ENCODE data around the gene BLOC1S1.

Gene BLOC1S1

DNA sequence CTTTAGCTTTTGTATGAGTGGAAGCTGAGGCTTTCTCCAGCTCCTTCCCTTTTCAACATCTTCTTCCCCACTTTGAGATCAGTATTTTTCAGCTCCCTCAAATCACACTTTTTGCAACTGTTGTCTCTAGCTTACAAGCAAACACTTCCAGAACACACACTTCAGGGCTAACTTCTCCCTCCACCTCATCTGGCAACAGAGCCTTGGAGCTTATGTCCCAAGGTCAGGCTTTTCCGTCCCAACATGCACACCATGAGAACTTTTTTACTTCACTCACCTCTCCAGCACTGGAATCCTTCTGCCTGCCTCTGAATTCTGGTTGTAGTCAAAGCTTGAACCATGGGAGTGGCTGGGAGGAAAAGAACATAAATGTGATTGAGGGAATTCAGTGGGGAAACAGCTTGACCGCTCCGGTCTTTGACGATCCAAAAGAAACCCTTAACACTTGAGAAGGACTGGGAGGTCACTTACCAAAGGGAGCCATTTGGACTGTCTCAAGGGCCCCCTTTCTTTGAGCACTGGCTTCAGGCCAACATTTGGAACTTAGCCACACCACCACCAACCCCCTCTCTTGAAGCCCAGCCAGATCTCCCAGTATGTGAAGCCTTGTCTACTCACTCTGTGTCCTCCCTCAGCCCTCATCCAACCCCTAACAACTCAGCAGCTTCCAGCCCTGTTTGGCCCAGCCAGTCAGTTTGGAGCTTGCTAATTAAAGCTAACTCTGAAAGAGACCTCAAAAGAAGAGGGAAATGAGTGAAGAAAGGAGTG lies 3.9 kb upstream of the BLOC1S1 start:
- no peak for DNase-seq (ENCODE audit: extremely low read depth, low read depth)
- H3K4me3 ChIP-seq (replicated peaks; ENCODE audit: low read depth, low read length): no peak overlapping the region

GRCh38 chr12:55712700-55713415 lies 3.0 kb upstream of the BLOC1S1 start:
- TF ChIP-seq, protein P1, sequence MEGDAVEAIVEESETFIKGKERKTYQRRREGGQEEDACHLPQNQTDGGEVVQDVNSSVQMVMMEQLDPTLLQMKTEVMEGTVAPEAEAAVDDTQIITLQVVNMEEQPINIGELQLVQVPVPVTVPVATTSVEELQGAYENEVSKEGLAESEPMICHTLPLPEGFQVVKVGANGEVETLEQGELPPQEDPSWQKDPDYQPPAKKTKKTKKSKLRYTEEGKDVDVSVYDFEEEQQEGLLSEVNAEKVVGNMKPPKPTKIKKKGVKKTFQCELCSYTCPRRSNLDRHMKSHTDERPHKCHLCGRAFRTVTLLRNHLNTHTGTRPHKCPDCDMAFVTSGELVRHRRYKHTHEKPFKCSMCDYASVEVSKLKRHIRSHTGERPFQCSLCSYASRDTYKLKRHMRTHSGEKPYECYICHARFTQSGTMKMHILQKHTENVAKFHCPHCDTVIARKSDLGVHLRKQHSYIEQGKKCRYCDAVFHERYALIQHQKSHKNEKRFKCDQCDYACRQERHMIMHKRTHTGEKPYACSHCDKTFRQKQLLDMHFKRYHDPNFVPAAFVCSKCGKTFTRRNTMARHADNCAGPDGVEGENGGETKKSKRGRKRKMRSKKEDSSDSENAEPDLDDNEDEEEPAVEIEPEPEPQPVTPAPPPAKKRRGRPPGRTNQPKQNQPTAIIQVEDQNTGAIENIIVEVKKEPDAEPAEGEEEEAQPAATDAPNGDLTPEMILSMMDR (IDR thresholded peaks at IDR 0.05; ENCODE audit: low read depth, low read length, missing control alignments): no peak
- no peak overlapping the region for H3K4me3 ChIP-seq (replicated peaks; ENCODE audit: low read depth, low read length)
- DNase-seq (ENCODE audit: extremely low read depth, low read depth): no peak

More for the DNA sequence above, 3.9 kb upstream of the BLOC1S1 start:
- TF ChIP-seq, protein P1 (IDR thresholded peaks at IDR 0.05; ENCODE audit: low read depth, low read length, missing control alignments): no peak

DNA sequence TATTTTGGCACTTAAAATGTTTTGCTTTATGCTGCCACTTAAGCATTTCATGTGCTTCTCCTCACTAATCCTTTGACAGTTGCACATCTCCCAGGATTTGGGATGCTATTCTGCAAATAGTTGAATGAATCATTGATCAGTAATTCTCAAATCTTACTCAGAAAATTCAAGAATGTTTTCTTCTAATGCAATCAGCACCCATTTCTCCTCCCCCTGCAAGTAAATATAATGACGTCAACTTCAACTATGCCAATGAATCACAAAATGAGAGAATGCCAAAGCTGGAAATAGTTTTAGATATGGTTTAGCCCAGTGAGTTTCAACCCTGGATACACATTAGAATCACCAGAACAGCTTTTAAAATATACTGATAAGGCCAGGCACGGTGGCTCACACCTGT lies 2.1 kb upstream of the BLOC1S1 start:
- H3K4me3 ChIP-seq (replicated peaks; ENCODE audit: low read depth, low read length): no peak overlapping the region
- TF ChIP-seq, protein P1 (IDR thresholded peaks at IDR 0.05; ENCODE audit: low read depth, low read length, missing control alignments): no peak
- DNase-seq (ENCODE audit: extremely low read depth, low read depth): no peak

- TF ChIP-seq, protein P1 (IDR thresholded peaks at IDR 0.05; ENCODE audit: low read depth, low read length, missing control alignments): no peak
- H3K4me3 ChIP-seq (replicated peaks; ENCODE audit: low read depth, low read length): peak overlapping the region; percentile 70
- DNase-seq (ENCODE audit: extremely low read depth, low read depth): no peak
These were observed 579 bp upstream of the BLOC1S1 start for GRCh38 chr12:55715169-55715764.

DNA sequence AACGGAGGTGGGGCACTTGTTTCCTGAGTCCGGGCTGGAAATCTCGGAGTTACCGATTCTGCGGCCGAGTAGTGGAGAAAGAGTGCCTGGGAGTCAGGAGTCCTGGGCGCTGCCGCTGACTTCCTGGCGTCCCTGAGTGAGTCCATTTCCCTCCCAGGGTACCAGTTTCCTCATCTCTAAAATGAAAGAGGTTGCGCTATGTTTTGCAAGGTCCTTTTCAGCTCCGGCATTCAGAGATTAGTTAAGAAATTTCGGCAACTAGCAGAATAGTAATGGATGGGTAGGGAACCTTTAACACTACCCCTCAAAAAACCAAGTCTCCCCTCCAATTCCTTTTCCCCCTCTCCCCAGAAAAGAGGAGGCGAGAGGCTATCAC lies 724 bp downstream of the BLOC1S1 start:
- peak overlapping the region; percentile 70 for H3K4me3 ChIP-seq (replicated peaks; ENCODE audit: low read depth, low read length)
- no peak for DNase-seq (ENCODE audit: extremely low read depth, low read depth)
- TF ChIP-seq, protein P1 (IDR thresholded peaks at IDR 0.05; ENCODE audit: low read depth, low read length, missing control alignments): no peak

GRCh38 chr12:55717011-55718007 lies 1.5 kb downstream of the BLOC1S1 start:
- DNase-seq (ENCODE audit: extremely low read depth, low read depth): no peak
- peak overlapping the region; percentile 70 for H3K4me3 ChIP-seq (replicated peaks; ENCODE audit: low read depth, low read length)
- TF ChIP-seq, protein P1 (IDR thresholded peaks at IDR 0.05; ENCODE audit: low read depth, low read length, missing control alignments): no peak

All from HFF-Myc (cell line).